ENCODE results near the gene CDHR1. TPM values are rescaled to one million over a fixed set of nuclear protein-coding genes. Genes with fewer than 3 reads are reported as not detected.

Gene CDHR1
- polyA plus RNA-seq, 1 of the 3 experiments (the other 2 are of a cell fraction) = 0.02 TPM

DNA sequence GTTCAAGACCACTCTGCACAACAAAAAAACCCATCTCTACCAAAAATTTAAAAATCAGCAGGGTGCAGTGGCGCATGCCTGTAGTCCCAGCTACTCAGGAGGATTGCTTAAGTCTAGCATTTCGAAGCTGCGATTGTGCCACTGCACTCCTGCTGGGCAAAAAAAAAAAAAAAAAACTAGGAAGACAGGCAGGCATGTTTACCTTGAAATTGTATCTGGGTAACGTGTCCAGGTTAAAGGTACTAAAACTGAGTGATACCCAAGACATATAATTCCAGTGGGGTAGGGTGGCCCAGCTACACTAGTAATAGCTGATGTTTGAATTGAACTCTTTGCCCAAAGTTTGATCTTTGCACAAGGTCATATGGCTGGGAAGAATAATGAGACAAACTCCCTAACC is 38.8 kb upstream of the CDHR1 start:
- DNase-seq = no peak
- H3K4me2 ChIP-seq = no peak overlapping the region
- no peaks in the 10 kb centered on the region for H3F3A ChIP-seq (replicated peaks; ENCODE audit: insufficient read depth)
- H3K4me1 ChIP-seq (ENCODE audit: control insufficient read depth in 1 of 2, insufficient read depth in 2 of 2, low read depth in 1 of 2, low read length in 1 of 2) = no peaks in the 10 kb centered on the region
- H3K9ac ChIP-seq = no peak overlapping the region
- peaks cover 36 to 50% of the 10 kb centered on the region in 2 experiments for H3K36me3 ChIP-seq (replicated peaks in 1 of 2; ENCODE audit: control insufficient read depth in 1 of 2, insufficient read depth in 2 of 2, low read length in 1 of 2)
- no peaks in the 10 kb centered on the region for H4K20me1 ChIP-seq (ENCODE audit: insufficient read depth)
- H3K9me2 ChIP-seq = no peaks in the 10 kb centered on the region
- no peak overlapping the region for H3K27ac ChIP-seq (ENCODE audit: low read depth in 2 of 2, low read length in 1 of 2)
- no peak overlapping the region for H3K4me3 ChIP-seq (ENCODE audit: low read depth in 2 of 2, low read length in 1 of 2)
- no peak overlapping the region for H2AFZ ChIP-seq (ENCODE audit: low read depth)
- POLR2A ChIA-PET = interaction anchor here (0.8 kb wide), 1 partner anchor 9 kb away, joined by 3 read pairs; no protein-coding TSS in a partner anchor
- TF ChIP-seq, protein P1, sequence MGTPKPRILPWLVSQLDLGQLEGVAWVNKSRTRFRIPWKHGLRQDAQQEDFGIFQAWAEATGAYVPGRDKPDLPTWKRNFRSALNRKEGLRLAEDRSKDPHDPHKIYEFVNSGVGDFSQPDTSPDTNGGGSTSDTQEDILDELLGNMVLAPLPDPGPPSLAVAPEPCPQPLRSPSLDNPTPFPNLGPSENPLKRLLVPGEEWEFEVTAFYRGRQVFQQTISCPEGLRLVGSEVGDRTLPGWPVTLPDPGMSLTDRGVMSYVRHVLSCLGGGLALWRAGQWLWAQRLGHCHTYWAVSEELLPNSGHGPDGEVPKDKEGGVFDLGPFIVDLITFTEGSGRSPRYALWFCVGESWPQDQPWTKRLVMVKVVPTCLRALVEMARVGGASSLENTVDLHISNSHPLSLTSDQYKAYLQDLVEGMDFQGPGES (IDR thresholded peaks at IDR 0.05; ENCODE audit: low read depth, low read length) = no peak
- no peak for TF ChIP-seq ELF1 (IDR thresholded peaks at IDR 0.05)
- TF ChIP-seq, protein P2, sequence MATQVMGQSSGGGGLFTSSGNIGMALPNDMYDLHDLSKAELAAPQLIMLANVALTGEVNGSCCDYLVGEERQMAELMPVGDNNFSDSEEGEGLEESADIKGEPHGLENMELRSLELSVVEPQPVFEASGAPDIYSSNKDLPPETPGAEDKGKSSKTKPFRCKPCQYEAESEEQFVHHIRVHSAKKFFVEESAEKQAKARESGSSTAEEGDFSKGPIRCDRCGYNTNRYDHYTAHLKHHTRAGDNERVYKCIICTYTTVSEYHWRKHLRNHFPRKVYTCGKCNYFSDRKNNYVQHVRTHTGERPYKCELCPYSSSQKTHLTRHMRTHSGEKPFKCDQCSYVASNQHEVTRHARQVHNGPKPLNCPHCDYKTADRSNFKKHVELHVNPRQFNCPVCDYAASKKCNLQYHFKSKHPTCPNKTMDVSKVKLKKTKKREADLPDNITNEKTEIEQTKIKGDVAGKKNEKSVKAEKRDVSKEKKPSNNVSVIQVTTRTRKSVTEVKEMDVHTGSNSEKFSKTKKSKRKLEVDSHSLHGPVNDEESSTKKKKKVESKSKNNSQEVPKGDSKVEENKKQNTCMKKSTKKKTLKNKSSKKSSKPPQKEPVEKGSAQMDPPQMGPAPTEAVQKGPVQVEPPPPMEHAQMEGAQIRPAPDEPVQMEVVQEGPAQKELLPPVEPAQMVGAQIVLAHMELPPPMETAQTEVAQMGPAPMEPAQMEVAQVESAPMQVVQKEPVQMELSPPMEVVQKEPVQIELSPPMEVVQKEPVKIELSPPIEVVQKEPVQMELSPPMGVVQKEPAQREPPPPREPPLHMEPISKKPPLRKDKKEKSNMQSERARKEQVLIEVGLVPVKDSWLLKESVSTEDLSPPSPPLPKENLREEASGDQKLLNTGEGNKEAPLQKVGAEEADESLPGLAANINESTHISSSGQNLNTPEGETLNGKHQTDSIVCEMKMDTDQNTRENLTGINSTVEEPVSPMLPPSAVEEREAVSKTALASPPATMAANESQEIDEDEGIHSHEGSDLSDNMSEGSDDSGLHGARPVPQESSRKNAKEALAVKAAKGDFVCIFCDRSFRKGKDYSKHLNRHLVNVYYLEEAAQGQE (IDR thresholded peaks at IDR 0.05; ENCODE audit: low read depth, low read length) = no peak
- TF ChIP-seq, protein P3, sequence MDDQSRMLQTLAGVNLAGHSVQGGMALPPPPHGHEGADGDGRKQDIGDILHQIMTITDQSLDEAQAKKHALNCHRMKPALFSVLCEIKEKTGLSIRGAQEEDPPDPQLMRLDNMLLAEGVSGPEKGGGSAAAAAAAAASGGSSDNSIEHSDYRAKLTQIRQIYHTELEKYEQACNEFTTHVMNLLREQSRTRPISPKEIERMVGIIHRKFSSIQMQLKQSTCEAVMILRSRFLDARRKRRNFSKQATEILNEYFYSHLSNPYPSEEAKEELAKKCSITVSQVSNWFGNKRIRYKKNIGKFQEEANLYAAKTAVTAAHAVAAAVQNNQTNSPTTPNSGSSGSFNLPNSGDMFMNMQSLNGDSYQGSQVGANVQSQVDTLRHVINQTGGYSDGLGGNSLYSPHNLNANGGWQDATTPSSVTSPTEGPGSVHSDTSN (IDR thresholded peaks at IDR 0.05) = no peak
- no peak for TF ChIP-seq SIN3A (IDR thresholded peaks at IDR 0.05; ENCODE audit: borderline replicate concordance, low read depth, low read length)
- no peak for TF ChIP-seq MXI1 (IDR thresholded peaks at IDR 0.05; ENCODE audit: low read depth, low read length)
- TF ChIP-seq, protein P4, sequence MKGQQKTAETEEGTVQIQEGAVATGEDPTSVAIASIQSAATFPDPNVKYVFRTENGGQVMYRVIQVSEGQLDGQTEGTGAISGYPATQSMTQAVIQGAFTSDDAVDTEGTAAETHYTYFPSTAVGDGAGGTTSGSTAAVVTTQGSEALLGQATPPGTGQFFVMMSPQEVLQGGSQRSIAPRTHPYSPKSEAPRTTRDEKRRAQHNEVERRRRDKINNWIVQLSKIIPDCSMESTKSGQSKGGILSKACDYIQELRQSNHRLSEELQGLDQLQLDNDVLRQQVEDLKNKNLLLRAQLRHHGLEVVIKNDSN (IDR thresholded peaks at IDR 0.05; ENCODE audit: borderline replicate concordance, low read depth) = no peak
- TF ChIP-seq, protein P5, sequence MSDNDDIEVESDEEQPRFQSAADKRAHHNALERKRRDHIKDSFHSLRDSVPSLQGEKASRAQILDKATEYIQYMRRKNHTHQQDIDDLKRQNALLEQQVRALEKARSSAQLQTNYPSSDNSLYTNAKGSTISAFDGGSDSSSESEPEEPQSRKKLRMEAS (IDR thresholded peaks at IDR 0.05; ENCODE audit: low read depth) = no peak
- 96% methylated on average over 4 of the region's 4 CpGs for WGBS (ENCODE audit: low lambda C conversion rate)
- no peaks in the 10 kb centered on the region for H3K79me2 ChIP-seq (ENCODE audit: insufficient read depth)
- H3K9me3 ChIP-seq = no peaks in the 10 kb centered on the region
- H3K27me3 ChIP-seq (ENCODE audit: insufficient read depth) = no peaks in the 10 kb centered on the region
- CTCF ChIA-PET = no interaction called here

DNA sequence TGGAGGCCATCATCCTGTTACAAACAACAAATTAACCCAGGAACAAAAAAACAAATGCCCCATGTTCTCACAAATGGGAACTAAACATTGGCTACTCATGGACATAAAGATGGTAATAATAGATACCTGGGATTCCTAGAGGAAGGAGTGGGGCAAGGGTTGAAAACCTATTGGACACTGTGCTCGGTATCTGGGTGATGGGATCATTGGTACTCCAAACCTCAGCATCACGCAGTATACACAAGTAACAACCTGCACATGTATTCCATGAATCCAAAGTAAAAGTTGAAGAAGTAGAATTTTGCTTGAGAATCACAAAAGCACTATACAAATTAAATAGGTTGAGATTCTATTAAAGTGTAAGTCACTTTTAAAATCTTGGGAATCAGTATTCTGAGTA is 38.3 kb upstream of the CDHR1 start:
- Histone ChIP-seq H3K4me3 (ENCODE audit: low read depth in 2 of 2, low read length in 1 of 2) (no peak overlapping the region), H3K79me2 (ENCODE audit: insufficient read depth) (no peaks in the 10 kb centered on the region), H3K4me1 (ENCODE audit: control insufficient read depth in 1 of 2, insufficient read depth in 2 of 2, low read depth in 1 of 2, low read length in 1 of 2) (no peaks in the 10 kb centered on the region), H3K4me2 (no peak overlapping the region), H3K9ac (no peak overlapping the region), H3K9me3 (no peaks in the 10 kb centered on the region), H3K27me3 (ENCODE audit: insufficient read depth) (no peaks in the 10 kb centered on the region), H4K20me1 (ENCODE audit: insufficient read depth) (no peaks in the 10 kb centered on the region), H3K36me3 (replicated peaks in 1 of 2; ENCODE audit: control insufficient read depth in 1 of 2, insufficient read depth in 2 of 2, low read length in 1 of 2) (peaks cover 31 to 45% of the 10 kb centered on the region in 2 experiments), H3K9me2 (no peaks in the 10 kb centered on the region), H3F3A (replicated peaks; ENCODE audit: insufficient read depth) (no peaks in the 10 kb centered on the region), H2AFZ (ENCODE audit: low read depth) (no peak overlapping the region), H3K27ac (ENCODE audit: low read depth in 2 of 2, low read length in 1 of 2) (no peak overlapping the region)
- no peak for TF ChIP-seq FOXM1 (IDR thresholded peaks at IDR 0.05; ENCODE audit: low read depth)
- CTCF ChIA-PET = interaction anchor here (1.1 to 4.2 kb wide), 2 partner anchors 8 to 393 kb away, joined by 3 to 27 read pairs; no protein-coding TSS in a partner anchor
- DNase-seq = no peak
- 93% methylated on average over 2 of the region's 2 CpGs for WGBS (ENCODE audit: low lambda C conversion rate)
- POLR2A ChIA-PET = interaction anchor here (0.8 kb wide), 1 partner anchor 9 kb away, joined by 3 read pairs; no protein-coding TSS in a partner anchor

All from SK-N-SH (cell line).